ENCODE measurements around the gene EXOSC7.

DNA sequence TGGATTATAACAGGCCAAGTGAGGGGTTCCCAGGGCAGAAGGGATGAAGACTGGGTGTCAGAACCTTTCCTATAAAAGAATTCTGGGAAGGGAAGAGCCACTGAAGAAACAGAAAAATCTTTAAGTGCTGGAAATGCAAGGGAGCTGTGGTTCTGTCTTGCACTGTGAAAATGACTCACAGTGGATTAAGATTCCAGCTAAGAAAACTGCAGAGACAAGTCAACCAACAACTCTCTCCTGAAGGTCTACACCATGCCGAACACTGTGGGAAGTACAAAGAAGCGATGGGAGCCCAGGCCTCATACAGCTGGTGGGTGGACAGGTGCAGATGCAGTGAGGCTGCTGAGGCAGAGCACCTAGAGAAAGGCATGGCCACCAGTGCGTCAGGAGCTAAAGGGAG is 27.8 kb upstream of the EXOSC7 start:
- TF ChIP-seq, protein P1, sequence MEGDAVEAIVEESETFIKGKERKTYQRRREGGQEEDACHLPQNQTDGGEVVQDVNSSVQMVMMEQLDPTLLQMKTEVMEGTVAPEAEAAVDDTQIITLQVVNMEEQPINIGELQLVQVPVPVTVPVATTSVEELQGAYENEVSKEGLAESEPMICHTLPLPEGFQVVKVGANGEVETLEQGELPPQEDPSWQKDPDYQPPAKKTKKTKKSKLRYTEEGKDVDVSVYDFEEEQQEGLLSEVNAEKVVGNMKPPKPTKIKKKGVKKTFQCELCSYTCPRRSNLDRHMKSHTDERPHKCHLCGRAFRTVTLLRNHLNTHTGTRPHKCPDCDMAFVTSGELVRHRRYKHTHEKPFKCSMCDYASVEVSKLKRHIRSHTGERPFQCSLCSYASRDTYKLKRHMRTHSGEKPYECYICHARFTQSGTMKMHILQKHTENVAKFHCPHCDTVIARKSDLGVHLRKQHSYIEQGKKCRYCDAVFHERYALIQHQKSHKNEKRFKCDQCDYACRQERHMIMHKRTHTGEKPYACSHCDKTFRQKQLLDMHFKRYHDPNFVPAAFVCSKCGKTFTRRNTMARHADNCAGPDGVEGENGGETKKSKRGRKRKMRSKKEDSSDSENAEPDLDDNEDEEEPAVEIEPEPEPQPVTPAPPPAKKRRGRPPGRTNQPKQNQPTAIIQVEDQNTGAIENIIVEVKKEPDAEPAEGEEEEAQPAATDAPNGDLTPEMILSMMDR (IDR thresholded peaks at IDR 0.05): no peak
- TF ChIP-seq ZFX (IDR thresholded peaks at IDR 0.05; ENCODE audit: borderline replicate concordance): no peak
